ENCODE measurements around the gene CLCF1. TPM values are rescaled to one million over a fixed set of nuclear protein-coding genes. Genes with fewer than 3 reads are reported as not detected.
A peak's percentile ranks its signal among the peaks of the same experiment; 100 is the strongest.

The CLCF1 gene
- total and polyA plus RNA-seq, 2 of the 13 experiments (the other 11 are each of a cell fraction or from before 2014, with no cell fraction given) = 0.49 to 0.78 TPM

DNA sequence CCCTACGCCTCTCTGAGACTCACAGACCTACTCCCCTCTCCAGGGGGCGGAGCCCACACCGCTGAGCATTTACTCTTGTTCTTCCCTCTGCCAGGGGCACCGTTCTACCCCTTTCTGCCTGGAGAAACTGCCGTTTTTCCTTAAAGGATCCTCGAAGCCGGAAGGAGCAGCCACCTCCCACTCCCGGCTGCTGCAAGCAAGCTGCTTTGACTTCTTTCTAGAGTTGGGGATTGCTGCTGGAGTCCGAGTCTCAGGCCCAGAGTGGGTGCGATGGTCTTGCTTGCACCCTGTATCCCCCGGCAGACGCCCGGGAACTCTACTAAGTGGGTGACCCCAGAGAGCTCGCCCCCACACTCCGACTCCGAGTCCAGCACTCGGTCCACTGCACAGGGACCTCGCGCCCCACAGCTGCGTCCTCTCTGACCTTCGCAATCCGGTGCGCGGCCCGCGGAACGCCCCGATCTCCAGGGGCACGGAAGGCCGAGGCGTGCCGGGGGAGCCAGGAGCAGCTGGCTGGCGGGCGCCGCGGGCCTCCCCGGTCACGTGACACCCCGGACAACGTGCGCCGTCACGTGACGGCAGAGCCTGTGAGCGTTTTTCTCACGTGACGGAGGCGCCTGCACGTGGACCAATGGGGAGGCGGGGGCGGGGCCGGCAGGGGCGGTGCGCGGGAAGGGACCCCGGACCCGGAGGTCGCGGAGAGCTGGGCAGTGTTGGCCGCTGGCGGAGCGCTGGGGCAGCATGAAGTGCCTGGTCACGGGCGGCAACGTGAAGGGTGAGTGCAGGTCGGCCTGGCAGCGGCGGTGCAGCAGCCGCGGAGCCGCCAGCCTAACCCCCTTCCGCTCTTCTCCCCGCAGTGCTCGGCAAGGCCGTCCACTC lies 18.1 kb upstream of the CLCF1 start, which contains the start of gene RAD9A (continued):
- TF ChIP-seq ZMYM2 (CRISPR knock-in tag; IDR thresholded peaks at IDR 0.05) (0 out of 2 replicates have a peak, but pooled peaks have one; percentile 44), ZNF879 (CRISPR knock-in tag; IDR thresholded peaks at IDR 0.05) (peak; percentile 93), SIN3B (IDR thresholded peaks at IDR 0.05; ENCODE audit: low read length) (peak; percentile 53; the same call in 1 of the 2 replicates), THYN1 (CRISPR knock-in tag; IDR thresholded peaks at IDR 0.05; ENCODE audit: borderline replicate concordance, low read depth) (no peak), KDM3A (CRISPR knock-in tag; IDR thresholded peaks at IDR 0.05; ENCODE audit: low read depth) (0 out of 2 replicates have a peak, but pooled peaks have one; percentile 26), ZNF280D (CRISPR knock-in tag; IDR thresholded peaks at IDR 0.05) (peak; percentile 78), GZF1 (CRISPR knock-in tag; IDR thresholded peaks at IDR 0.05) (peak; percentile 33; the same call in 1 of the 2 replicates), YEATS2 (CRISPR knock-in tag; IDR thresholded peaks at IDR 0.05; ENCODE audit: borderline replicate concordance) (peak; percentile 97), ZNF329 (CRISPR knock-in tag; IDR thresholded peaks at IDR 0.05; ENCODE audit: low read depth) (0 out of 2 replicates have a peak, but pooled peaks have one; percentile 26), RAD21 (CRISPR knock-in tag; IDR thresholded peaks at IDR 0.05) (0 out of 2 replicates have a peak, but pooled peaks have one; percentile 34), MAZ (IDR thresholded peaks at IDR 0.05; ENCODE audit: borderline replicate concordance, low read depth, low read length) (no peak), MAZ (CRISPR knock-in tag; IDR thresholded peaks at IDR 0.05; ENCODE audit: low read depth) (0 out of 2 replicates have a peak, but pooled peaks have one; percentile 2), ZBTB8A (CRISPR knock-in tag; IDR thresholded peaks at IDR 0.05; ENCODE audit: borderline replicate concordance, low read depth) (no peak), ZNF660 (CRISPR knock-in tag; IDR thresholded peaks at IDR 0.05; ENCODE audit: borderline replicate concordance, low read depth) (no peak), POLR2AphosphoS2 (IDR thresholded peaks at IDR 0.05; ENCODE audit: low read depth, low read length) (no peak), ELK4 (CRISPR knock-in tag; IDR thresholded peaks at IDR 0.05; ENCODE audit: borderline replicate concordance) (no peak), ZNF337 (CRISPR knock-in tag; IDR thresholded peaks at IDR 0.05; ENCODE audit: borderline replicate concordance, low read depth) (no peak), TCF7 (IDR thresholded peaks at IDR 0.05; ENCODE audit: low read depth) (0 out of 2 replicates have a peak, but pooled peaks have one; percentile 15), BCL3 (CRISPR knock-in tag; IDR thresholded peaks at IDR 0.05) (peak; percentile 92), ZNF703 (CRISPR knock-in tag; IDR thresholded peaks at IDR 0.05; ENCODE audit: borderline replicate concordance) (no peak), MED13 (CRISPR knock-in tag; IDR thresholded peaks at IDR 0.05) (no peak; the same call in 1 of the 2 replicates)
- TF ChIP-seq, protein P1, sequence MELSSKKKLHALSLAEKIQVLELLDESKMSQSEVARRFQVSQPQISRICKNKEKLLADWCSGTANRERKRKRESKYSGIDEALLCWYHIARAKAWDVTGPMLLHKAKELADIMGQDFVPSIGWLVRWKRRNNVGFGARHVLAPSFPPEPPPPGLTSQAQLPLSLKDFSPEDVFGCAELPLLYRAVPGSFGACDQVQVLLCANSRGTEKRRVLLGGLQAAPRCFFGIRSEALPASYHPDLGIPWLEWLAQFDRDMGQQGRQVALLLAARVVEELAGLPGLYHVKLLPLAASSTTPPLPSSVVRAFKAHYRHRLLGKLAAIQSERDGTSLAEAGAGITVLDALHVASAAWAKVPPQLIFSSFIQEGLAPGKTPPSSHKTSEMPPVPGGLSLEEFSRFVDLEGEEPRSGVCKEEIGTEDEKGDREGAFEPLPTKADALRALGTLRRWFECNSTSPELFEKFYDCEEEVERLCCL (CRISPR knock-in tag; IDR thresholded peaks at IDR 0.05; ENCODE audit: borderline replicate concordance) = 0 out of 2 replicates have a peak, but pooled peaks have one; percentile 80

Measured in HepG2 (cell line).